ENCODE measurements around the gene TRPT1. TPM values are rescaled to one million over a fixed set of nuclear protein-coding genes. Genes with fewer than 3 reads are reported as not detected.
A peak's percentile ranks its signal among the peaks of the same experiment; 100 is the strongest.

Gene TRPT1
- total and polyA plus RNA-seq, 9 of the 15 experiments (the other 6 are each of a cell fraction or from before 2014, with no cell fraction given), result 4.6 to 41.7 (median 23.1) TPM

GRCh38 chr11:64246871-64247728 lies 21.1 kb upstream of the TRPT1 start, which contains the start of gene PPP1R14B (continued):
- TF ChIP-seq SIX5 (IDR thresholded peaks at IDR 0.05; ENCODE audit: borderline replicate concordance in 1 of 2, insufficient read depth in 1 of 2, low read depth in 1 of 2, low read length in 2 of 2) (peak; percentile 78 to 81; a peak in 3 of 4 replicates), ZNF583 (CRISPR knock-in tag; IDR thresholded peaks at IDR 0.05) (no peak), ESRRB (CRISPR knock-in tag; IDR thresholded peaks at IDR 0.05; ENCODE audit: borderline replicate concordance) (no peak), FIP1L1 (IDR thresholded peaks at IDR 0.05; ENCODE audit: low read depth, low read length, poor library complexity, severe bottlenecking) (peak; percentile 62), CREB3 (tag; conservative IDR thresholded peaks at IDR 0.05; ENCODE audit: low read depth) (0 out of 2 replicates have a peak, but pooled peaks have one; percentile 12), ZBTB8A (IDR thresholded peaks at IDR 0.05; ENCODE audit: partially characterized antibody) (no peak), FOXJ2 (tag; IDR thresholded peaks at IDR 0.05) (no peak), KLF6 (CRISPR knock-in tag; IDR thresholded peaks at IDR 0.05; ENCODE audit: borderline replicate concordance) (peak; percentile 88; the same call in 1 of the 2 replicates), MTA1 (IDR thresholded peaks at IDR 0.05; ENCODE audit: borderline replicate concordance) (0 out of 2 replicates have a peak, but pooled peaks have one; percentile 23), NR1H2 (CRISPR knock-in tag; IDR thresholded peaks at IDR 0.05) (peak; percentile 65; the same call in 1 of the 2 replicates), CTCFL (IDR thresholded peaks at IDR 0.05; ENCODE audit: borderline replicate concordance, insufficient read depth, low read depth, low read length, poor library complexity, severe bottlenecking) (peak; percentile 89), KLF13 (tag; IDR thresholded peaks at IDR 0.05; ENCODE audit: borderline replicate concordance, low read depth) (peak; percentile 82; the same call in 1 of the 2 replicates)
- TF ChIP-seq, protein P1, sequence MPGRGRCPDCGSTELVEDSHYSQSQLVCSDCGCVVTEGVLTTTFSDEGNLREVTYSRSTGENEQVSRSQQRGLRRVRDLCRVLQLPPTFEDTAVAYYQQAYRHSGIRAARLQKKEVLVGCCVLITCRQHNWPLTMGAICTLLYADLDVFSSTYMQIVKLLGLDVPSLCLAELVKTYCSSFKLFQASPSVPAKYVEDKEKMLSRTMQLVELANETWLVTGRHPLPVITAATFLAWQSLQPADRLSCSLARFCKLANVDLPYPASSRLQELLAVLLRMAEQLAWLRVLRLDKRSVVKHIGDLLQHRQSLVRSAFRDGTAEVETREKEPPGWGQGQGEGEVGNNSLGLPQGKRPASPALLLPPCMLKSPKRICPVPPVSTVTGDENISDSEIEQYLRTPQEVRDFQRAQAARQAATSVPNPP (IDR thresholded peaks at IDR 0.05; ENCODE audit: borderline replicate concordance, insufficient read depth, insufficient read length), result no peak
- TF ChIP-seq, protein P2, sequence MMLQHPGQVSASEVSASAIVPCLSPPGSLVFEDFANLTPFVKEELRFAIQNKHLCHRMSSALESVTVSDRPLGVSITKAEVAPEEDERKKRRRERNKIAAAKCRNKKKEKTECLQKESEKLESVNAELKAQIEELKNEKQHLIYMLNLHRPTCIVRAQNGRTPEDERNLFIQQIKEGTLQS (IDR thresholded peaks at IDR 0.05), result no peak
- TF ChIP-seq, protein P2 (CRISPR knock-in tag; conservative IDR thresholded peaks at IDR 0.05), result peak; percentile 72; the same call in 1 of the 2 replicates
- TF ChIP-seq, protein P3, sequence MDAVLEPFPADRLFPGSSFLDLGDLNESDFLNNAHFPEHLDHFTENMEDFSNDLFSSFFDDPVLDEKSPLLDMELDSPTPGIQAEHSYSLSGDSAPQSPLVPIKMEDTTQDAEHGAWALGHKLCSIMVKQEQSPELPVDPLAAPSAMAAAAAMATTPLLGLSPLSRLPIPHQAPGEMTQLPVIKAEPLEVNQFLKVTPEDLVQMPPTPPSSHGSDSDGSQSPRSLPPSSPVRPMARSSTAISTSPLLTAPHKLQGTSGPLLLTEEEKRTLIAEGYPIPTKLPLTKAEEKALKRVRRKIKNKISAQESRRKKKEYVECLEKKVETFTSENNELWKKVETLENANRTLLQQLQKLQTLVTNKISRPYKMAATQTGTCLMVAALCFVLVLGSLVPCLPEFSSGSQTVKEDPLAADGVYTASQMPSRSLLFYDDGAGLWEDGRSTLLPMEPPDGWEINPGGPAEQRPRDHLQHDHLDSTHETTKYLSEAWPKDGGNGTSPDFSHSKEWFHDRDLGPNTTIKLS (IDR thresholded peaks at IDR 0.05; ENCODE audit: borderline replicate concordance, low read depth), result peak; percentile 92
